Suprapubic skin (tissue), 4 donors: ENCODE measurements around the gene RERE.

Experiments used
- POLR2A ChIP-seq, 2 donors: fragments of 450-650 bp; IDR thresholded peaks; one replicate each; pipeline ENCODE4 v1.6.1; 2017; ENCODE audit warnings: antibody characterized with exemption in 2 of 2, mild to moderate bottlenecking in 2 of 2, moderate library complexity in 2 of 2
- POLR2AphosphoS5 ChIP-seq, 3 donors: sonication (generic); formaldehyde crosslinking; IDR thresholded peaks; one replicate each; pipeline ENCODE4 v1.6.1; 2017; ENCODE audit warnings: antibody characterized with exemption in 3 of 3
- TF ChIP-seq, protein P1 (sequence below), 2 donors: fragments of 200-600 bp in 1 of 2; fragments of 450-650 bp in 1 of 2; sonication (generic) in 1 of 2; IDR thresholded peaks; one replicate each; pipeline ENCODE4 v1.5.1; 2016 to 2019; ENCODE audit warnings: antibody characterized with exemption in 2 of 2, mild to moderate bottlenecking in 1 of 2, moderate library complexity in 1 of 2

DNA sequence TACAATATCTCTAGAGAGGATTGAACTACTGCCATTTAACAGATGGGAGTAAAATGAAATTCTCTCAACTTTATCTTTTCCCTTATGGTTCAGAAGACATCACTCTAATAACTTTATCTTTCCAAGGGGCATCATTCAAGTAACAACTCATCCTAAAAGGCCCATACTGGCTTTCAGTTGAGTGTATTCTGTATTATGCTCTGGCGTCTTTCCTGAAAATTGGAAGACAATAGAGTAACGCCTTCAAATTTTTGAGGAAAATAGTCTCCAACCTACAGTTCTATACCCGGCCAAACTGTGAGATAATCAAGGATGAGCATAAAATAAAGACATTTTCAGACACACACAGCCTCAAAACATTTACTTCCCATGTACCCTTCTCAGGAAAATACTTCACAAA is 103.3 kb downstream of the RERE start:
- TF ChIP-seq, protein P1, sequence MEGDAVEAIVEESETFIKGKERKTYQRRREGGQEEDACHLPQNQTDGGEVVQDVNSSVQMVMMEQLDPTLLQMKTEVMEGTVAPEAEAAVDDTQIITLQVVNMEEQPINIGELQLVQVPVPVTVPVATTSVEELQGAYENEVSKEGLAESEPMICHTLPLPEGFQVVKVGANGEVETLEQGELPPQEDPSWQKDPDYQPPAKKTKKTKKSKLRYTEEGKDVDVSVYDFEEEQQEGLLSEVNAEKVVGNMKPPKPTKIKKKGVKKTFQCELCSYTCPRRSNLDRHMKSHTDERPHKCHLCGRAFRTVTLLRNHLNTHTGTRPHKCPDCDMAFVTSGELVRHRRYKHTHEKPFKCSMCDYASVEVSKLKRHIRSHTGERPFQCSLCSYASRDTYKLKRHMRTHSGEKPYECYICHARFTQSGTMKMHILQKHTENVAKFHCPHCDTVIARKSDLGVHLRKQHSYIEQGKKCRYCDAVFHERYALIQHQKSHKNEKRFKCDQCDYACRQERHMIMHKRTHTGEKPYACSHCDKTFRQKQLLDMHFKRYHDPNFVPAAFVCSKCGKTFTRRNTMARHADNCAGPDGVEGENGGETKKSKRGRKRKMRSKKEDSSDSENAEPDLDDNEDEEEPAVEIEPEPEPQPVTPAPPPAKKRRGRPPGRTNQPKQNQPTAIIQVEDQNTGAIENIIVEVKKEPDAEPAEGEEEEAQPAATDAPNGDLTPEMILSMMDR (IDR thresholded peaks at IDR 0.05), result no peak
- TF ChIP-seq POLR2AphosphoS5 (IDR thresholded peaks at IDR 0.05), result no peak
- no peak for TF ChIP-seq POLR2A (IDR thresholded peaks at IDR 0.05)
